MCF 10A (cell line): ENCODE results near the gene TUG1. TPM values are rescaled to one million over a fixed set of nuclear protein-coding genes. Genes with fewer than 3 reads are reported as not detected.

Experiments used
- BruUV-seq: library from RNA; stranded (reverse); fragments of 400-500 nt; replicated peaks from 2 replicates; lab custom pipeline; 2021; lab: Mats Ljungman, UMichigan
- CTCF ChIA-PET: fragments of 300-600 bp; sonication (Branson Sonifier 250); formaldehyde crosslinking; extraction: SDS; loops from one replicate; lab custom pipeline; 2021; ENCODE audit warnings: antibody characterized with exemption, inconsistent platforms; lab: Yijun Ruan, JAX
- POLR2A ChIA-PET: fragments of 300-600, 350-650 bp; sonication (Branson Sonifier 250); formaldehyde crosslinking; extraction: SDS; loops from one replicate; lab custom pipeline; 2020; ENCODE audit warnings: antibody characterized with exemption, inconsistent platforms; lab: Yijun Ruan, JAX
- DNase-seq: peaks from one replicate; pipeline ENCODE4 v3.0.0-alpha.2; 2018; ENCODE audit not compliant: unreplicated experiment
- H3K27ac Mint-ChIP-seq: one replicate; pipeline ENCODE4 v1.8.0; 2022; ENCODE audit warnings: mild to moderate bottlenecking, low read depth, mixed read lengths; ENCODE audit not compliant: unreplicated experiment
- H3K27me3 Mint-ChIP-seq: one replicate; pipeline ENCODE4 v1.8.0; 2022; ENCODE audit warnings: mixed read lengths; ENCODE audit not compliant: insufficient read depth, unreplicated experiment
- H3K36me3 Mint-ChIP-seq: one replicate; pipeline ENCODE4 v1.8.0; 2022; ENCODE audit warnings: mild to moderate bottlenecking, moderate library complexity, mixed read lengths; ENCODE audit not compliant: insufficient read depth, unreplicated experiment
- H3K4me1 Mint-ChIP-seq: one replicate; pipeline ENCODE4 v1.8.0; 2022; ENCODE audit warnings: mixed read lengths; ENCODE audit not compliant: insufficient read depth, unreplicated experiment
- H3K4me3 Mint-ChIP-seq: one replicate; pipeline ENCODE4 v1.8.0; 2022; ENCODE audit warnings: mild to moderate bottlenecking, moderate library complexity, mixed read lengths; ENCODE audit not compliant: unreplicated experiment
- H3K9me3 Mint-ChIP-seq: one replicate; pipeline ENCODE4 v1.8.0; 2022; ENCODE audit warnings: mixed read lengths; ENCODE audit not compliant: unreplicated experiment
- intact Hi-C: fragments of 100-400 bp; cut with micrococcal nuclease; formaldehyde crosslinking; loops from 2 replicates; pipeline ENCODE4 v1.14.1; 2022
- total RNA-seq: library from RNA; stranded (reverse); gene quantifications from 2 replicates; pipeline ENCODE4 v1.2.3, GENCODE V29; 2022
- TF ChIP-seq, protein P1 (sequence below): fragments of 200-600 bp; IDR thresholded peaks from one replicate; pipeline ENCODE4 v1.8.0; 2022; ENCODE audit warnings: antibody characterized with exemption, mild to moderate bottlenecking; ENCODE audit not compliant: unreplicated experiment

Gene TUG1
- total RNA-seq, 1 experiment from 2014 or later: 85.5 TPM

DNA sequence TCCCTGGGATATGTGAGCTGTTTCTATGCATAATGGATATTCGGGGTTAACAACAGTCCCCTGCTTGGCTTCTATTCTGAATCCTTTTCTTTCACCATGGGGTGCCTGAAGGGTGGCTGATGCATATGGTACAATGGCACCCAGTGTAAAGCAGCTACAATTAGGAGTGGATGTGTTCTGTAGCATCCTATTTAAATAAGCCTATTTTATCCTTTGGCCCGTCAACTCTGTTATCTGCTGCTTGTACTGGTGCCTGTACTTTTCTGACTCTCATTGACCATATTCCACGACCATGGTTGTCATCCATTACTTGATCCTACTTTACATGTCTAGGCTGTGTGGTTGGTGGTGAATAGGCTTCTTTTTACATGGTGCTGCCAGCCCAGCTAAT lies 1.3 kb downstream of the TUG1 start:
- peak overlapping the region; percentile 88 for H3K27ac Mint-ChIP-seq
- H3K9me3 Mint-ChIP-seq: no peaks in the 10 kb centered on the region
- no peaks in the 10 kb centered on the region for H3K27me3 Mint-ChIP-seq
- no peak for DNase-seq
- TF ChIP-seq, protein P1, sequence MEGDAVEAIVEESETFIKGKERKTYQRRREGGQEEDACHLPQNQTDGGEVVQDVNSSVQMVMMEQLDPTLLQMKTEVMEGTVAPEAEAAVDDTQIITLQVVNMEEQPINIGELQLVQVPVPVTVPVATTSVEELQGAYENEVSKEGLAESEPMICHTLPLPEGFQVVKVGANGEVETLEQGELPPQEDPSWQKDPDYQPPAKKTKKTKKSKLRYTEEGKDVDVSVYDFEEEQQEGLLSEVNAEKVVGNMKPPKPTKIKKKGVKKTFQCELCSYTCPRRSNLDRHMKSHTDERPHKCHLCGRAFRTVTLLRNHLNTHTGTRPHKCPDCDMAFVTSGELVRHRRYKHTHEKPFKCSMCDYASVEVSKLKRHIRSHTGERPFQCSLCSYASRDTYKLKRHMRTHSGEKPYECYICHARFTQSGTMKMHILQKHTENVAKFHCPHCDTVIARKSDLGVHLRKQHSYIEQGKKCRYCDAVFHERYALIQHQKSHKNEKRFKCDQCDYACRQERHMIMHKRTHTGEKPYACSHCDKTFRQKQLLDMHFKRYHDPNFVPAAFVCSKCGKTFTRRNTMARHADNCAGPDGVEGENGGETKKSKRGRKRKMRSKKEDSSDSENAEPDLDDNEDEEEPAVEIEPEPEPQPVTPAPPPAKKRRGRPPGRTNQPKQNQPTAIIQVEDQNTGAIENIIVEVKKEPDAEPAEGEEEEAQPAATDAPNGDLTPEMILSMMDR: no peak
- ChIA-PET POLR2A (interaction anchor here (2.4 to 5.3 kb wide), 7 partner anchors 9 to 321 kb away, joined by 11 to 99 read pairs (median 22); partner anchors contain the start of genes PIK3IP1, SELENOM and SMTN), CTCF (interaction anchor here (1.5 to 2.2 kb wide), 2 partner anchors 12 to 111 kb away, joined by 4 to 8 read pairs; partner anchors contain the start of gene SMTN)
- intact Hi-C loops: no loop called here
- H3K4me1 Mint-ChIP-seq: peaks cover 21% of the 10 kb centered on the region
- peak overlapping the region; percentile 88 for H3K4me3 Mint-ChIP-seq
- peaks cover 69% of the 10 kb centered on the region for H3K36me3 Mint-ChIP-seq
- no TSS peak for BruUV-seq

DNA sequence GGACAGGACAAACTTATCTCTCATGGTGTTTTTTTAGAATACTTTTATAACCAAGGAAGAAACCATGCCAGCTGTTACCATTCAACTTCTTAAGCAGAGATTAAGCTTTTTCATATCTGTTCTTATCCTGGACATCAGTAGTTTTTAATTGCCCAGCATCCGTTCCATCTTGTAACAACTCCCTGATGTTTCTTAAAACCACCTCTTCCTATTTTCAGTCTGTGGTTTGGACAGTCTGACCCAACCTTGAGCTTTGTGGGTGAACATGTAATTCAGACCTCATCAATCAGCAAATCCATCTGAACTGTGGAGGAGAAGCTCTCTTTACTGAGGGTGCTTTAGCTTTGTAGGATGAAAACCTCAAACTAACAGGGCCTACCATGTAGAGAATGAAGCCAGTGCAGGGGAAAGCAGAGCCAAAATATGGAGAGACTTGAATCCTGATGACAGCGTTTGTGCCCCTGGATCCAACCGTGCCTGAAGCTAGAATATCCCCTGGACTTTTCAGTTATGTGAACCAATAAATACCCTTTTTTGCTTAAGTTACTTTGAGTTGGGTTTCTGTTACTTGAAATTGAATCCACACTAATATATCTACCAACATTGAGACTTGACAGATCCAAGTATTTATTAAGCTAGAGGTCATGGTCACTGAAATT lies 9.4 kb downstream of the TUG1 start:
- Mint-ChIP-seq H3K9me3 (no peaks in the 10 kb centered on the region), H3K27me3 (no peaks in the 10 kb centered on the region), H3K4me1 (no peaks in the 10 kb centered on the region), H3K4me3 (no peak overlapping the region), H3K36me3 (peaks cover 34% of the 10 kb centered on the region), H3K27ac (no peak overlapping the region)
- POLR2A ChIA-PET: interaction anchor here (0.6 to 4.0 kb wide), 2 partner anchors 9 to 200 kb away, joined by 3 to 40 read pairs; partner anchors contain the start of genes MORC2 and TUG1
- intact Hi-C loops: no loop called here
- BruUV-seq: no TSS peak
- CTCF ChIA-PET: no interaction called here
- DNase-seq: no peak
- TF ChIP-seq, protein P1: no peak

- TF ChIP-seq, protein P1: no peak
- no TSS peak for BruUV-seq
- Mint-ChIP-seq H3K27me3 (no peaks in the 10 kb centered on the region), H3K4me3 (no peak overlapping the region), H3K27ac (no peak overlapping the region), H3K36me3 (peaks cover 19% of the 10 kb centered on the region), H3K9me3 (no peaks in the 10 kb centered on the region), H3K4me1 (no peaks in the 10 kb centered on the region)
- intact Hi-C loops: no loop called here
- ChIA-PET POLR2A (interaction anchor here (4.0 kb wide), 1 partner anchor 11 kb away, joined by 40 read pairs; the partner anchor contains the start of genes MORC2 and TUG1), CTCF (no interaction called here)
- DNase-seq: no peak
Observed at GRCh38 chr22:30979932-30980331, 10.9 kb downstream of the TUG1 start.

DNA sequence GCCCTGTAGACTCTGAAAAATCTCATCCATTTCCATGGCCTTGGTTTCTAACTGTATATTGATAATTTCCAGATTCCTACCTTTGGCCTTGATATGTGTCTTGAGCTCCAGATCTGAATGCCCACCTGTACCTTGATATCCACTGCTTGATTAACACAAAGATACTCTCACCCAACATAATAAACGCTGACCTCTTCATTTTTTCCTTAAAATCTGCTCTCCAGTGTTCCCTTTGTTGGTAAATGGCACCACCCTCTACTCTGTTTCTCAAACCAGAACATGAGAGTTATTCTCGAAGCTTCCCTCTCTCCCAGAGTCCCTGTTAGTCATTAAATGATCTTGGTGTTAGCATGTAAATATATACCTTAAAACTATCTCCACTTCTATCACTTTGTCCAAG lies 13.4 kb downstream of the TUG1 start:
- H3K9me3 Mint-ChIP-seq: no peaks in the 10 kb centered on the region
- no peak overlapping the region for H3K4me3 Mint-ChIP-seq
- DNase-seq: no peak
- H3K36me3 Mint-ChIP-seq: no peaks in the 10 kb centered on the region
- TF ChIP-seq, protein P1: no peak
- H3K4me1 Mint-ChIP-seq: no peaks in the 10 kb centered on the region
- no TSS peak for BruUV-seq
- CTCF ChIA-PET: interaction anchor here (0.6 to 1.4 kb wide), 3 partner anchors 9 to 125 kb away, joined by 3 to 4 read pairs (median 3); partner anchors contain the start of gene SELENOM
- H3K27ac Mint-ChIP-seq: no peak overlapping the region
- intact Hi-C loops: no loop called here
- no peaks in the 10 kb centered on the region for H3K27me3 Mint-ChIP-seq
- POLR2A ChIA-PET: interaction anchor here (2.2 to 2.3 kb wide), 2 partner anchors 11 to 13 kb away, joined by 4 to 8 read pairs; partner anchors contain the start of genes MORC2 and TUG1
